MCF 10A (cell line): ENCODE results near the gene SCLT1. TPM values are rescaled to one million over a fixed set of nuclear protein-coding genes. Genes with fewer than 3 reads are reported as not detected.

ENCODE experiments used
- BruUV-seq: library from RNA; stranded (reverse); fragments of 400-500 nt; replicated peaks from 2 replicates; lab custom pipeline; 2021; lab: Mats Ljungman, UMichigan
- CTCF ChIA-PET: fragments of 300-600 bp; sonication (Branson Sonifier 250); formaldehyde crosslinking; extraction: SDS; loops from one replicate; lab custom pipeline; 2021; ENCODE audit warnings: antibody characterized with exemption, inconsistent platforms; lab: Yijun Ruan, JAX
- POLR2A ChIA-PET: fragments of 300-600, 350-650 bp; sonication (Branson Sonifier 250); formaldehyde crosslinking; extraction: SDS; loops from one replicate; lab custom pipeline; 2020; ENCODE audit warnings: antibody characterized with exemption, inconsistent platforms; lab: Yijun Ruan, JAX
- DNase-seq: peaks from one replicate; pipeline ENCODE4 v3.0.0-alpha.2; 2018; ENCODE audit not compliant: unreplicated experiment
- H3K27ac Mint-ChIP-seq: one replicate; pipeline ENCODE4 v1.8.0; 2022; ENCODE audit warnings: mild to moderate bottlenecking, low read depth, mixed read lengths; ENCODE audit not compliant: unreplicated experiment
- H3K27me3 Mint-ChIP-seq: one replicate; pipeline ENCODE4 v1.8.0; 2022; ENCODE audit warnings: mixed read lengths; ENCODE audit not compliant: insufficient read depth, unreplicated experiment
- H3K36me3 Mint-ChIP-seq: one replicate; pipeline ENCODE4 v1.8.0; 2022; ENCODE audit warnings: mild to moderate bottlenecking, moderate library complexity, mixed read lengths; ENCODE audit not compliant: insufficient read depth, unreplicated experiment
- H3K4me1 Mint-ChIP-seq: one replicate; pipeline ENCODE4 v1.8.0; 2022; ENCODE audit warnings: mixed read lengths; ENCODE audit not compliant: insufficient read depth, unreplicated experiment
- H3K4me3 Mint-ChIP-seq: one replicate; pipeline ENCODE4 v1.8.0; 2022; ENCODE audit warnings: mild to moderate bottlenecking, moderate library complexity, mixed read lengths; ENCODE audit not compliant: unreplicated experiment
- H3K9me3 Mint-ChIP-seq: one replicate; pipeline ENCODE4 v1.8.0; 2022; ENCODE audit warnings: mixed read lengths; ENCODE audit not compliant: unreplicated experiment
- intact Hi-C: fragments of 100-400 bp; cut with micrococcal nuclease; formaldehyde crosslinking; loops from 2 replicates; pipeline ENCODE4 v1.14.1; 2022
- total RNA-seq: library from RNA; stranded (reverse); gene quantifications from 2 replicates; pipeline ENCODE4 v1.2.3, GENCODE V29; 2022
- TF ChIP-seq, protein P1 (sequence below): fragments of 200-600 bp; IDR thresholded peaks from one replicate; pipeline ENCODE4 v1.8.0; 2022; ENCODE audit warnings: antibody characterized with exemption, mild to moderate bottlenecking; ENCODE audit not compliant: unreplicated experiment

SCLT1 gene
- total RNA-seq, 1 experiment from 2014 or later: 20.7 TPM

DNA sequence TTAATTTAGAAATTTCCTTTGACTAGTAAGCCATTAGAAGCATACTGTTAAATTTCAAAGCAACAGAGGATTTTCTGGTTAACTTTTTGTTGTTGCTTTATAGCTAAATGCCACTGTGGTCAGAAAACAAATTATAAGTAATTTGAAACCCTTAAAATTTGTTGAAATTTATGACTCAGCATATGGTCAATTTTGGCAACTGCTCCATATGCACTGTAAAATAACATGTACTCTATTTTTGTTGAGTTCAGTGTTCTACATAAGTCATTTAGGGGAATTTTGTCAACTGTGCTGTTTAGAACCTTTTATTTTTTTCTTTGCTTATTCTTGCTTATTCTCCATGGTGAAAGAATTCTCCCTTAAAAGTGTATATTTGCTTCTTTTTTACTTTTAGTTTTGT is 28.6 kb downstream of the SCLT1 start:
- no peaks in the 10 kb centered on the region for H3K27me3 Mint-ChIP-seq
- H3K9me3 Mint-ChIP-seq: peaks cover 17% of the 10 kb centered on the region
- no TSS peak for BruUV-seq
- intact Hi-C loops: no loop called here
- H3K4me3 Mint-ChIP-seq: no peak overlapping the region
- no peaks in the 10 kb centered on the region for H3K4me1 Mint-ChIP-seq
- TF ChIP-seq, protein P1, sequence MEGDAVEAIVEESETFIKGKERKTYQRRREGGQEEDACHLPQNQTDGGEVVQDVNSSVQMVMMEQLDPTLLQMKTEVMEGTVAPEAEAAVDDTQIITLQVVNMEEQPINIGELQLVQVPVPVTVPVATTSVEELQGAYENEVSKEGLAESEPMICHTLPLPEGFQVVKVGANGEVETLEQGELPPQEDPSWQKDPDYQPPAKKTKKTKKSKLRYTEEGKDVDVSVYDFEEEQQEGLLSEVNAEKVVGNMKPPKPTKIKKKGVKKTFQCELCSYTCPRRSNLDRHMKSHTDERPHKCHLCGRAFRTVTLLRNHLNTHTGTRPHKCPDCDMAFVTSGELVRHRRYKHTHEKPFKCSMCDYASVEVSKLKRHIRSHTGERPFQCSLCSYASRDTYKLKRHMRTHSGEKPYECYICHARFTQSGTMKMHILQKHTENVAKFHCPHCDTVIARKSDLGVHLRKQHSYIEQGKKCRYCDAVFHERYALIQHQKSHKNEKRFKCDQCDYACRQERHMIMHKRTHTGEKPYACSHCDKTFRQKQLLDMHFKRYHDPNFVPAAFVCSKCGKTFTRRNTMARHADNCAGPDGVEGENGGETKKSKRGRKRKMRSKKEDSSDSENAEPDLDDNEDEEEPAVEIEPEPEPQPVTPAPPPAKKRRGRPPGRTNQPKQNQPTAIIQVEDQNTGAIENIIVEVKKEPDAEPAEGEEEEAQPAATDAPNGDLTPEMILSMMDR: no peak
- ChIA-PET CTCF (interaction anchor here (0.7 to 1.1 kb wide), 2 partner anchors 53 to 1488 kb away, joined by 3 read pairs; no protein-coding TSS in a partner anchor), POLR2A (interaction anchor here (2.4 kb wide), 1 partner anchor 29 kb away, joined by 8 read pairs; the partner anchor contains the start of gene SCLT1)
- H3K36me3 Mint-ChIP-seq: peaks cover 13% of the 10 kb centered on the region
- no peak overlapping the region for H3K27ac Mint-ChIP-seq
- DNase-seq: peak; percentile 44

DNA sequence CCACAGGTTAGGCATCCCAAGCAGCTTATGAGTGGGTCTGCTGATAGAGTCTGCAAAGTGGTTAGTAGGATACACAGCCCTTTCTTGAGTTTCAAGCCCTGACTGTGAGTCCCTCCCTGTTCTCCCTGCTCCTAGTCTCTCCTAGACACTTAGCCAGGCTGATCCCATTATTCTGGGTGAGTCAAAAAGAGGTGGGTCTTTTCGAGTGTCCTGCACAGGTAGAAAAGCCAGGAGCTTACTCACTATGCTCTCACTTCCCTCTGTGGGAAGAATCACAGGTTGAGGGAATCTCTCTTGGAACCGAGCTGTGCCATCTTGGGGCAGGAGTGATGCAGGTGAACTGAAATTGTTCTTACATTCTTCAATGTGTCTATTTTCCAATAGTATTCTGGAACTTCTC is 29.7 kb downstream of the SCLT1 start:
- intact Hi-C loops: no loop called here
- no peaks in the 10 kb centered on the region for H3K4me1 Mint-ChIP-seq
- peaks cover 25% of the 10 kb centered on the region for H3K9me3 Mint-ChIP-seq
- no peak for DNase-seq
- H3K4me3 Mint-ChIP-seq: no peak overlapping the region
- ChIA-PET CTCF (interaction anchor here (1.1 kb wide), 1 partner anchor 54 kb away, joined by 3 read pairs; no protein-coding TSS in a partner anchor), POLR2A (interaction anchor here (0.8 kb wide), 1 partner anchor 13 kb away, joined by 3 read pairs; no protein-coding TSS in a partner anchor)
- H3K27ac Mint-ChIP-seq: no peak overlapping the region
- TF ChIP-seq, protein P1: no peak
- no peaks in the 10 kb centered on the region for H3K27me3 Mint-ChIP-seq
- BruUV-seq: no TSS peak
- H3K36me3 Mint-ChIP-seq: peaks cover 13% of the 10 kb centered on the region

DNA sequence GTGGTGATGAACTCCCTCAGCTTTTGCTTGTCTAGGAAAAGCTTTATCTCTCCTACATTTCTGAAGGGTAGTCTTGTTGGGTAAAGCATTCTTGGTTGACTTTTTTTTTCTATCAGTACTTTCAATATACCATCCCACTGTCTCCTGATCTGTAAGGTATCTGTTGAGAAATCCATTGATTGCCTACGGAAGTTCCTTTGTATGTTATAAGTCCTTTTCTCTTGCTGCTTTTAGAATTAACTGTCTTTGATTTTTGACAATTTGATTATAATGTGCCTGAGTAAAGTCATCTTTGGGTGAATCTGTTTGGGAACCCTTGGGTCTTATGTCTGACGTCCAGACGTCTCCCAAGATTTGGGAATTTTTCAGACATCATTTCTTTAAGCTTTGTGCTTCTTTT is 30.8 kb downstream of the SCLT1 start:
- no TSS peak for BruUV-seq
- no peak overlapping the region for H3K4me3 Mint-ChIP-seq
- POLR2A ChIA-PET: no interaction called here
- intact Hi-C loops: no loop called here
- H3K27ac Mint-ChIP-seq: no peak overlapping the region
- H3K4me1 Mint-ChIP-seq: no peaks in the 10 kb centered on the region
- CTCF ChIA-PET: no interaction called here
- no peaks in the 10 kb centered on the region for H3K27me3 Mint-ChIP-seq
- DNase-seq: no peak
- peaks cover 13% of the 10 kb centered on the region for H3K36me3 Mint-ChIP-seq
- TF ChIP-seq, protein P1: no peak
- H3K9me3 Mint-ChIP-seq: peaks cover 25% of the 10 kb centered on the region

DNA sequence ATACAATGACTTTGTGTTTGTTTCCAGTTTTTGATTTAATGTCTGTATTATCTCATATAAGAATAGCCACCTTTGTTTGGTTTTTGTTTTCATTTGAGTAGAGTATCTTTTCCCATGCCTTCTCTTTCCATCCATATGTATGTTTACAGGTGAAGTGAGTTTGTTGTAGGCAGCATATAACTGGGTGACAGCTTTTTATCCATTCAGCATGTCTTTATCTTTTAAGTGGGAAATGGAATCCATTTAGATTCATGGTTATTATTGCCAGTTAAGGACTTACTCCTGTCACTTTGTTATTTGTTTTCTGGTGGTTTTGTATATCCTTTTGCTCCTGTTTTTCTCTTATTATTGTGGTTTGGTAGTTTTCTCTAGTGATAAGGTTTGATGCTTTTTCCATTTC is 34.3 kb downstream of the SCLT1 start:
- H3K4me1 Mint-ChIP-seq: no peaks in the 10 kb centered on the region

More for the DNA sequence above, 34.3 kb downstream of the SCLT1 start:
- no peak for DNase-seq
- Mint-ChIP-seq H3K36me3 (peaks cover 13% of the 10 kb centered on the region), H3K9me3 (peaks cover 41% of the 10 kb centered on the region), H3K27ac (no peak overlapping the region), H3K27me3 (no peaks in the 10 kb centered on the region), H3K4me3 (no peak overlapping the region)
- ChIA-PET CTCF (no interaction called here), POLR2A (interaction anchor here (0.7 kb wide), 1 partner anchor 232 kb away, joined by 3 read pairs; no protein-coding TSS in a partner anchor)
- intact Hi-C loops: no loop called here
- TF ChIP-seq, protein P1: no peak
- BruUV-seq: no TSS peak
